B cell (primary cell): ENCODE data around the gene EPB41L1.

Source experiments
- CTCF ChIP-seq: fragments of 200-600 bp; IDR thresholded peaks from one replicate; pipeline ENCODE4 v1.8.0; 2022; ENCODE audit warnings: antibody characterized with exemption, mild to moderate bottlenecking
- EZH2 ChIP-seq: IDR thresholded peaks from 2 replicates; pipeline ENCODE4 v1.6.1; 2012; ENCODE audit warnings: borderline replicate concordance, low read depth, mild to moderate bottlenecking, moderate library complexity, low read length; ENCODE audit not compliant: insufficient read depth, poor library complexity, severe bottlenecking

- no peak for TF ChIP-seq CTCF
- TF ChIP-seq EZH2: no peak
These were observed 1.3 kb upstream of the EPB41L1 start for GRCh38 chr20:36153204-36153603.
